ENCODE measurements around the gene LASP1.

Gene LASP1

GRCh38 chr17:38870259-38871165 is 654 bp downstream of the LASP1 start:
- DNase-seq: no peak

GRCh38 chr17:38871247-38872015 is 1.6 kb downstream of the LASP1 start:
- no peak for DNase-seq

DNA sequence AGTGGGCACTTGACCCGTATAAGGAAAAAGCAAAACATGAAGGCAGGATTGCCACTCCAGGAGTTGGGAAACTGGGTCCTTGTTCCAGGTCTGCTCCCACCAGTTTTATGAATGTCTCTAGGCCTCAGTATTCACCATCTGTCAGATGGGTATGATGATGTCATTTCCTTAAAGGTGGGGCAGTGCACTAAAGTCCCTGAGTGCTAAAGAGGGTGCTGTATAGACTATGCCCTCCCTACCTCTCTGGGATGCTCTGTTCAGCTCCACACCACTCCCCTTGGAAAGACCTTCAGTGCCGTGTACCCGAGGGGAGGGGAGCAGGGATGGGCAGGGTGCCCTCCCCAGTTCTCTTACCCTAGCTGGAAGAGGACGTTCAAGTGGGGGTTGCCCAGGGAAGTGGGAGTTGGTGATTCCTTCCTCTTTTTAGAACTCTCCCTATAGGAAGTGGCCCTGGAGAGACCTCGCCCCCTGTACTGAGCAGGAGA is 2.2 kb downstream of the LASP1 start:
- no peak for DNase-seq

GRCh38 chr17:38872671-38873385 is 3.0 kb downstream of the LASP1 start:
- no peak for DNase-seq

GRCh38 chr17:38873640-38874380 is 4.0 kb downstream of the LASP1 start:
- no peak for DNase-seq

DNA sequence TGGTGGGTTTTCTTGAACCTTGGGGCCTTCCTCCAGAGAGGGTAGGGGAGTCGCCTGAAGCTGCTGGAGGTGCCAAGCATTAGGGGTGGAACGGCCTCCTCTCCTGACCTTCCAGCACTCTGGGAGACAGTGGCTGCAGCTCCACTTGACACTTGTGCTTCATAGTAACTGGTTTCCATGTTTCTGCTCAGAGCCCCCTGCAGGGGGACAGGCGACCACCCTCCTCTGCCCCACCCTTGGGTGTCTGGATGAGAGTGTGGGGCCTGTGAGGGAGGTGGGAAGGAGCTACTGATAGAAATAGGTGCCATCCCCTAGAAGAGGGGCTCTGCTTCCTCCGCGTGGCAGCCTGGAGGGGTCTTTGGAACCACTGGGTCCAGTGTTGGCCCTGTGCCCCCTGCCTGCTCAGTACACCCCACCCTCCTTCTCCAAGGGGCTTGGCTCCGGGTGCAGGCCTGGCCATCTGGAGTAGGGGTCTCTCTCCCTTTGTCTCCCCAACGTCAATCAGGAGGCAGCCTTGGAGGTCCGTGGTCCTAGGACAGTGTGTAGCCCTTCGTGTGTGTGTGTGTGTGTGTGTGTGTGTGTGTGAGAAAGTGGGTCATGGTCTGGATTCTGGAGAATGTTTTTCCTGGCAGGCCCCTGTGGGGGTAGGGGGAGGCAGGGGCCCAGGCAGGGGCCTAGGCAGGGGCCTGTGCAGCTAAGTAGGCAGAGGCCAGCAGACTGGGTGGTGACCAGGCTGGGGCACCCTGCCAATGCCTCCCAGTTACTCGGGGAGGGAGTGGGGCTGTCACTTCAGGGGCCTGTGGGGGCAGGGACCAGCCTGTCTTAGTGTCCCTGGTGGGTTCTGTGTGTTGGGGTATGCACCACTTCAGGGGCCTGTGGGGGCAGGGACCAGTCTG is 4.9 kb downstream of the LASP1 start:
- no peak for DNase-seq

DNA sequence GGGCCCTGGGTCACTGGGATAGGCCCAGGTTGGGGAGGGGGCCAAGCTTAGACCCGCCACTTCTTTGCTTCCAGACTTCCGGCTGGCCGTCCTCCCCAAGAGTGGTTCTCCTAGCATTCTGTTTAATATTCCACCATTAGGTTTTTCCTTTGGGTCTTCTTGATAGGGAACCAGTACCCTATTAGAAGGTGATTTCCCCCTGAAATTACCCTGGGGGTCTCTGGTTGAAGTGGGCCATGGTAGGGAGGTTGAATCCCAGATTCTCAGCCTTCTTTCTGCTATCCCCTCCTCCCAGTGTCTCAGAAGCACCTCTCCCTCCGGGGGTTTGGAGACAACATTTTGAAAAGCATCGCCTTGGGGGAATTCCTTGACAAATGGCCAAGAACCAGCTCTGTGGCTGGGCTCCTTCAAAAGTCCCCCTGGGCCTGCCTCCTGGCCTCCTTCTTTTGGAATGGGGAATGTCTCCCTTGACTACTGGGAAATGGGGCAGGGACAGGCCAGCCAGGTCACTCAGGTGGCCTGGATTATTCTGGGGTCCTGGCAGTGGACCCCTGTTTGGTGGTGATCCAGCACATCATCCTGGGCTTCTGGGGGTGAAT is 5.7 kb downstream of the LASP1 start:
- no peak for DNase-seq

DNA sequence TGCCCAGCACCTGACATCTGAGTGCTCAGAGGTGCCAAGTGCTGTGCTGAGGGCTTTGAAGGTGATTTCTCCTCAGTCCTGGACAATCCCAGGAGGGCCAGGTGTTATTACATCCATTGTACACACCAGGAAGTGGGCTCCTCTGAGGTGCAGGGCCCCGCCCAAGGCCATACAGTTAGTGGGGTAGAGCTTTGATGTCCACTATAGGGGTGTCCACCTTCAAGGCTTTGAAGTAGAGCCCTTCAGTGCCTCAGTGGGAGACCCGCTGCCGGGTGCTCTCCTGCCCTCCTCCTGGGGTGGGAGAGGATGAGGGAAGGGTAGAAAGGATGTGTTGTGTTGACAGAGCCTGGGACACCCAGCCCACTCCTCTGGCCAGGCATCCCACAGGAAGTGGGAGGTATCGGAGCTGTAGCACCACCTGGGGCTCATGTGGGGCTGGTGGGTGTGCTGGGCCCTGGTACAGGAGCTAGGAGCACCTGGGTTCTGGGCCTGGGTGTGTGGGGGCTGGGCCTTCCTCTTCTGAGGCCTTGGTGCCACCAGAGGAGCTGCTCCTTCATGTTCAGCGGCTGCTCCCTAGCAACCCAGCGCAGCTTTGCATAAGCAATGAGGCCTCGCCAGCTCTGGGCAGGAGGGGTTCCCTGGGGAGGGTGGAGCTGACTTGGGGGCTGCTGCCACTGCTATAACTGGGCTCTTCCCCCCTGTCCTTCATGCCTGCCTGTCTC is 7.4 kb downstream of the LASP1 start:
- DNase-seq: no peak

- DNase-seq: no peak
Measured at GRCh38 chr17:38879878-38880665, 10.2 kb downstream of the LASP1 start.

DNA sequence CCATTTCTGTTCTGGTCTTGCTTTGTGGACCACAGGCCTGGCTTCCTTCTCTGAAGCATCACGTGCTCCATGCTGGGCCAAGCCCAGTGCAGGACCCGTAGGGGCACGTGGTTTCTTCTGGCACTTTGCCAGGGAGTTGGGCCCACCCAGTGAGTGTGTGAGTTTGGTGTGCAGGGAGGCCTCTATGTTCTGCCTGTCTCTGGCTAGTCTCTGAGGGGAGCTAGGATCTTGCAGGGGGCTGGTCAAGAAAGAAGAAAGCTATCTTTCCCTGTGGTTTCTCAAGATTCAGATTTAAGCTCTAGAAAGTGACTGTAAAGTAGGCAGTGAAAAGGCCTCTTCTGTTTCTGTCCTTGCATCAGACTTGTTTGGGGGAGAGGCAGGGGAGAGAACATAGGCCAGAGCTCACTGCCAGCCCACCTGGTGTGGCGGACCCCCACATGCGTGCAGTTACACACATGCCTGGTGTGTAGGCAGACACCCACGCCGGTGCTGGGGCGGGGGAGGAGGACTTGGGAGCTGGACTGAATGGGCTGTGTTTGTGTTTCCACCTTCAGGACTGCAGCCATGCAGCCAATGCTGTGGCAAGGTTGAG is 11.8 kb downstream of the LASP1 start:
- no peak for DNase-seq

- no peak for DNase-seq
Measured at GRCh38 chr17:38882870-38883269, 13.0 kb downstream of the LASP1 start.

DNA sequence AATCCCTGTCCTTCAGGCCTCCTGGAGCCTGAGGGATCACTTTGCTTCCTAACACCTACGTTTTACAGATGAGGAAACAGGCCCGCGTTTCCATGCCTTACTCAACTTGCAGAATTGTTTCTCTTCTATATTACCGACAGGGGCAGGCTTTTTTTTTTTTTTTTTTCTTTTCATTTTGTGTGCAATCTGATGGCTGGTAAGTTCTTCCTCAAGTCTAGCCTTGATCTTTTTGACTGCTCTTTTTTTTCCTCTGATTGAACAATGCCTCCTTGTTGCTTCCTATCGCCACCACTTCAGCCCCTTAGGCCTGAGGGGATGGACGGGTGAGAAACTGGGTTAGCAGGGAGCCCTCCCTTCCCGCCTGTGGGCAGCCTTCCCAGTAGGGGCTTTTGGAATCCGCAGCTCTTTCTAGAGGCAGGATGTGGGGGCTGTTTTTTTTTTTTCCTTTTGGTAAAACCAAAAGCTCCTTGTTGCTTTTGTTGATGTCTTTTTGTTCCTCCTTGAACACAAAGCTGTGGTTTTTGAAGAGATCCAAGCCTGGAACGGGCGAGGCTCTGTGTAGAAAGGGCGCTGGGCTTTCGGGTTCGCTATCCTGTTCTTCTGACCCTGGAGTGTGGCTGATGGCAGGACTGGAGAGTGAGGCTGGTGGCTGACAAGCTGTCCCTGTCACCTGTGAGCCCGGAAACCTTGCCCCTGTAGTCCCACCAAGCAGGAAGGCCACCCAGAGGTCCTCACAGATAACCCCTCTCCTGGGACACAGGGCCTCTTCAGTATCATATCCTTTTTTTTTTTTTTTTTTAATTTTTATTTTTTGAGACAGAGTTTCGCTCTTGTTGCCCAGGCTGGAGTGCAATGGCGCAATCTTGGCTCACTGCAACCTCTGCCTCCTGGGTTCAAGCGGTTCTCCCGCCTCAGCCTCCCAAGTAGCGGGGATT is 14.0 kb downstream of the LASP1 start:
- no peak for DNase-seq

DNA sequence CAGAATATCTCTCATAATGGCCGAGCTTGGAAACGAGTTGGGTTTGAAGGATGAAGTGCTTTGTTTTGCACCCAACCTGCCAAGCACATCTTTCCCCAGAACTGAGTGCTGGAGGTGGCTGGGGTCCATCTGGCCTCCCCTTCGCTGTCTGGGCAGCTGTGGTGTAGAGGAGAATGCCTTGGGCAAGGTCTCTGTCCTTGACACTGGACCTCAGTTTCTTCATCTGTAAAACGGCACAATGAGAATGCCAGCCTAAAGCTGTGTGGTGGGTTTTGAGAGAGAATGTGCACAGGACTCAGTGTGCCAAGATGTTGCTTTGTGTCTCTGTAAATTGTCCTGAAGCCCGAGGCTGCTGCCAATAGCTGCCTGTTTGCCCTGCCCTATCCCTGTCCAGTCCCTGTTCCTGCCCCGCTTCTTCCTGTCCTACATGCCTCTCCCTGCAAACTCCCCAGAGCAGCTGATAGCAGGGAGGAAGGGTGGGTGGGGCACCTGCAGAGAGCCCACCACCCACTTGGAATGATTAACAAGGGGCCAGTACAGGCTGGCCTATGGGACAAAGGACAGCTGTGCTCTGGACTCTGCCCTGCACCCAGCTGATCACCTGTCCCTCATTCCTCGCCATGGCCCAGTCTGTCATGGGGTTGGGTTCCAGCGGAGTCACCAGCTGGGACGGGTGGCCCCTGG is 15.3 kb downstream of the LASP1 start:
- DNase-seq: no peak

DNA sequence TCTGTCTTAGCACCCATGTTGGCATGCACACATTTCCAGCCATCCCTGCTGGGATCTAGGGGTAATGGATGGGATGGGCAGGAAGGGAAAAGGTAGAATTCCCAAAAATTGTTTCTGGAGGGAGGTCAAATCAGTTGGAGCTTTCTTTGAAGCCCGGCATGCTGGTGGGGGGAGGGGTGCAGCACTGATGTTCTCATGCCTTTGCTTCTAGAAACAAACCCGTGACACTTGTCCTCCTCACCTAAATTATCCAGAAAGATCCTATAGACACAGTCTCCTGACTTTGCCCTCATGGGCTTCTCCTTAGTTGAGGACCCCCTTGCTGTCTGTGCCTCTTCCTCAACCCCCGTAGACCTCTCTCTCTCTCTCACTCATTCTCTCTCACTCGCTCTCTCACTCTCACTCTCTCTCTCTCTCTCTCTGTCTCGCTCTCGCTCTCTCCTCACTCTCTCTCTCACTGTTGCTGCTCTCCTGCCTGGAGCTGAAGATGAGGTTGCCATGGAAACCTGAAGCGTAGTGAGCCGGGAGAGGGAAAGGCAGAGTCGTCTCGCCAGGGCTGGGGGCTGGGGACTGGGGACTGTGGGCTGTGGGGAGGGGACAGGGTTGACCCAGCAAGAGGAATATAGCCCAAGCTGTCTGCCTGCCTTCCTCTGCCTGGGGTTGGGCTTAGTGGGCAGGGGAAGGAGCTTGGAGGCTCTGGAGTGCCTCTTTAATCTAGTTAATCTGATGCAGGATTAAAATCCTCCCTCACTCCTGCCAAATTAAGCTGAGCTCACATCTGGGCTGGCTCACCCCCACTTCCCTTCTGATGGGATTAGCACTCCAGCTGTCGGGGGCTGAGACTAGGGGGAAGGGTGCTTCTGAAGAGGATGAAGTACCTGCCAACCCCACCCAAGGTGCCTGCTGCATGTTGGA is 16.1 kb downstream of the LASP1 start:
- DNase-seq: no peak

- no peak for DNase-seq
Measured at GRCh38 chr17:38886643-38887010, 16.8 kb downstream of the LASP1 start.

DNA sequence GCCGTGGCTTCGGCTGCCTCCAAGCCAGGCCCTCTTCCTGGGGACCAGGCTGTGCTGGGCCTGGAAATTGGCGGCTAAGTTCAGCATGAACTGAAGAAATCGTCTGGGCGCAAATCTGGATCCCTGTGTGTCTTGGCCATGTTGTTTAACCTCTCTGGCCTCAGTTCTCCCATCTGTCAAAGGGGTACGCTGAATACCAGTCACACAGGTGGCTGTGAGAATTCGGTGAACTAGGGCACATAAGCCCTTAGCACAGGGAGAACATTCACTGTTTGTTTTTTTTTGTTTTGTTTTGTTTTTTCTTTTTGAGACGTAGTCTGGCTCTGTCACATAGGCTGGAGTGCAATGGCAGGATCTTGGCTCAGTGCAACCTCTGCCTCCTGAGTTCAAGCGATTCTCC is 19.0 kb downstream of the LASP1 start:
- DNase-seq: no peak

Data from NCI-H187 treated with DMSO at 0.1 percent for 48 hours (cell line).